HEK293T (cell line): ENCODE measurements around the gene PRPF40B.
"Not testable (repeated sequence)": the region's sequence is repeated elsewhere in the genome, so short reads cannot be mapped to it uniquely, and the experiment has no call there.

ENCODE experiments used
- CTCF ChIA-PET: fragments of 350-600 bp; formaldehyde crosslinking; extraction: SDS; loops from one replicate; lab custom pipeline; 2021; ENCODE audit warnings: antibody characterized with exemption, inconsistent platforms; lab: Yijun Ruan, JAX
- POLR2A ChIA-PET: fragments of 350-600 bp; formaldehyde crosslinking; extraction: SDS; loops from one replicate; lab custom pipeline; 2020; ENCODE audit warnings: antibody characterized with exemption, inconsistent platforms; lab: Yijun Ruan, JAX
- DNase-seq: peaks from one replicate; pipeline ENCODE4 v3.0.0; 2012; ENCODE audit warnings: mixed read lengths; ENCODE audit errors: extremely low spot score
- ARNT ChIP-seq: fragments of 450-650 bp; IDR thresholded peaks from 2 replicates; pipeline ENCODE4 v1.6.1; 2017; ENCODE audit warnings: mild to moderate bottlenecking
- BHLHE40 ChIP-seq: fragments of 450-650 bp; IDR thresholded peaks from 2 replicates; pipeline ENCODE4 v1.6.1; 2016; ENCODE audit warnings: mild to moderate bottlenecking, moderate library complexity, borderline replicate concordance
- CTBP1 ChIP-seq: fragments of 450-650 bp; IDR thresholded peaks from 2 replicates; pipeline ENCODE4 v1.6.1; 2016; ENCODE audit warnings: borderline replicate concordance
- ELF4 ChIP-seq: fragments of 450-650 bp; IDR thresholded peaks from 2 replicates; pipeline ENCODE4 v1.6.1; 2017; ENCODE audit warnings: antibody characterized with exemption
- FOXA1 ChIP-seq: fragments of 450-650 bp; IDR thresholded peaks from 2 replicates; pipeline ENCODE4 v1.6.1; 2016; ENCODE audit warnings: mild to moderate bottlenecking
- FOXK2 ChIP-seq: fragments of 450-650 bp; IDR thresholded peaks from 2 replicates; pipeline ENCODE4 v1.6.1; 2016; ENCODE audit warnings: mild to moderate bottlenecking
- FOXM1 ChIP-seq: fragments of 450-650 bp; IDR thresholded peaks from 2 replicates; pipeline ENCODE4 v1.6.1; 2017; ENCODE audit warnings: mild to moderate bottlenecking, borderline replicate concordance
- HDGF ChIP-seq: fragments of 450-650 bp; IDR thresholded peaks from 2 replicates; pipeline ENCODE4 v1.6.1; 2017; ENCODE audit warnings: antibody characterized with exemption, borderline replicate concordance
- L3MBTL2 ChIP-seq: fragments of 450-650 bp; conservative IDR thresholded peaks from 2 replicates; pipeline ENCODE4 v1.6.1; 2016; ENCODE audit warnings: mild to moderate bottlenecking
- LEF1 ChIP-seq: fragments of 450-650 bp; IDR thresholded peaks from 2 replicates; pipeline ENCODE4 v1.6.1; 2017; ENCODE audit warnings: mild to moderate bottlenecking, borderline replicate concordance
- NFRKB ChIP-seq: fragments of 450-650 bp; IDR thresholded peaks from 2 replicates; pipeline ENCODE4 v1.6.1; 2016; ENCODE audit warnings: mild to moderate bottlenecking, moderate library complexity
- SP1 ChIP-seq: fragments of 450-650 bp; IDR thresholded peaks from 2 replicates; pipeline ENCODE4 v1.6.1; 2017
- SUZ12 ChIP-seq: fragments of 450-650 bp; IDR thresholded peaks from 2 replicates; pipeline ENCODE4 v1.6.1; 2016; ENCODE audit warnings: mild to moderate bottlenecking
- TARDBP ChIP-seq: fragments of 450-650 bp; IDR thresholded peaks from 2 replicates; pipeline ENCODE4 v1.6.1; 2016
- ZNF384 ChIP-seq: fragments of 450-650 bp; IDR thresholded peaks from 2 replicates; pipeline ENCODE4 v1.6.1; 2016
- TF ChIP-seq, protein P1 (sequence below): fragments of 450-650 bp; IDR thresholded peaks from 2 replicates; pipeline ENCODE4 v1.6.1; 2016

PRPF40B gene

DNA sequence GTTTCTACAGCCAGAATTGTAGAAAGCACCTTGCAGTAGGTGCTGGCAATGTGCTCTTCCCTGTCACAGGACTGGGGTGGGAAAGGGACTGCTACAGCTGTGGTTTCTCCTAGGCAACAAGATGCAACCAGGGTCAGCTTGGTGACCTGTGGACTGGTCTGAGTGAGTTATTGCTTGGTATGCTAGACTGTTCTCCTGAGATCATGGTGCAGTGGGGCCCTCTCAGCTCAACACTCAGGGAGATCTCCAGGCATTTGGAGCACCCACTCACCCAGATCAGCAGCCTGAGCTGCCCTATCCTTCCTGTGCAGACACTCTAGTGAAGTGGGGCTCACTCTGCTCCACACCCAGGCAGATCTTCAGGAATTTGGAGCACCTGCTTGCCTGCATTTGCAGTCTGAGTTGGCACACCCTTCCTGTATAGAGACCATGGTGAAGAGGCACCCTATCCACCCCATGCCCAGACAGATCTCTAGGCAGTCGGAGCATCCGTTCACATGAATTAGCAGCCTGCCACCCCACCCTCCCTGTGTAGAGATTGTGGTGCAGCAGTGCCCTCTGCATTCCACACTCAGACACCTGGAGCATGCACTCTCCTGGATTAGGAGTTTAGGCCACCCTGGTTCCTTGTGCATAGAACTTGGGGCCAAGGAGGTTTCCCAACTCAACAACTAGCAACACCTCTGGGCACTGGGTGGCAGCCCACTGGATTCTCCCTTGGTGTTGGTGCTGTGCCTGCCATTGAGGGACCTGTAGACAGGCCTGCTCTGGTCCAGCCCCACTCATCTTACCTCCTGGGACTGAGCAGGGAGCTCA lies 14.1 kb upstream of the PRPF40B start:
- POLR2A ChIA-PET = no interaction called here
- CTCF ChIA-PET = no interaction called here
- no peak for DNase-seq
- TF ChIP-seq FOXK2 = no peak

DNA sequence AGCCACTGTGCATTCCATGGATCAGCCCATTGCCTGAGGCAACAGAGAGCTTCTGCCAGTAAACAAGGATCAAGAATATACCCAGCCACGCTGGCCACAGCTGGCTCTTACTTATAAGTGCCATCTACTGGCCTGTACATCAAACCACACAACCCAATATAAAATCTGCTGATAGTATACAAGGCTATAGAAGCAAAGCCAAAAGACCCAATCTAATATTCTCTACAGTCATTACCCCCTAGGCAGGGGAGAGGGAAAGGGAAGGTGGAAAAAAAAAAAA lies 13.5 kb upstream of the PRPF40B start:
- ChIA-PET POLR2A (no interaction called here), CTCF (no interaction called here)
- no peak for DNase-seq
- TF ChIP-seq CTBP1 (no peak), BHLHE40 (no peak), NFRKB (no peak), ARNT (no peak), HDGF (no peak), TARDBP (no peak), FOXM1 (no peak), SUZ12 (no peak), ELF4 (no peak), FOXK2 (no peak), LEF1 (no peak), ZNF384 (no peak), L3MBTL2 (no peak), SP1 (no peak), FOXA1 (no peak)
- TF ChIP-seq, protein P1, sequence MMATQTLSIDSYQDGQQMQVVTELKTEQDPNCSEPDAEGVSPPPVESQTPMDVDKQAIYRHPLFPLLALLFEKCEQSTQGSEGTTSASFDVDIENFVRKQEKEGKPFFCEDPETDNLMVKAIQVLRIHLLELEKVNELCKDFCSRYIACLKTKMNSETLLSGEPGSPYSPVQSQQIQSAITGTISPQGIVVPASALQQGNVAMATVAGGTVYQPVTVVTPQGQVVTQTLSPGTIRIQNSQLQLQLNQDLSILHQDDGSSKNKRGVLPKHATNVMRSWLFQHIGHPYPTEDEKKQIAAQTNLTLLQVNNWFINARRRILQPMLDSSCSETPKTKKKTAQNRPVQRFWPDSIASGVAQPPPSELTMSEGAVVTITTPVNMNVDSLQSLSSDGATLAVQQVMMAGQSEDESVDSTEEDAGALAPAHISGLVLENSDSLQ = no peak

DNA sequence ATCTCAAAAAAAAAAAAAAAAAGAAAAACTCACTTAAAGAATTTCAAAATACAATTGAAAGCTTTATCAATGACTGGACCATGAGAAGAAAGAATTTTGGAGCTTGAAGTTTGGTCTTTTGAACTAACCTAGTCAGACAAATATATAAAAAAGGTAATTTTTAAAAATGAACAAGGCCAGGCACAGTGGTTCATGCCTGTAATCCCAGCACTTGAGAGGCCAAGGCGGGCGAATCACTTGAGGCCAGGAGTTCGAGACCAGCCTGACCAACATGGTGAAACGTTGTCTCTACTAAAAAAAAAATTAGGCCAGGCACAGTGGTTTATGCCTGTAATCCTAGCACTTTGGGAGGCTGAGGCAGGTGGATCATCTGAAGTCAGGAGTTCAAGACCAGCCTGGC lies 12.6 kb upstream of the PRPF40B start:
- POLR2A ChIA-PET = not testable (repeated sequence)

DNA sequence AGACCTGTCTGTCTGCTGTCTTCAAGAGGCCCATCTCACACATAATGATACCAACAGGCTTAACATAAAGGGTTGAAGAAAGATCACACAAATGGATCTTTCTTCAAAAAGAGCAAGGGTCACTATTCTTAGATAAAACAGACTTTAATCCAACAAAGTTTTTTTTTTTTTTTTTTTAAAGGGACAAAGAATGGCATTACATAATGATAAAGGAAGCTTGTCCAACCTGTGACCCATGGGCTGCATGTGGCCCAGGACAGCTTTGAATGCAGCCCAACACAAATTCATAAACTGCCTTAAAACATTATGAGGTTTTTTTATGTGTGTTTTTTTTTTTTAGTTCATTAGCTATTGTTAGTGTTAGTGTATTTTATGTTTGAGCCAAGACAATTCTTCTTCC lies 11.2 kb upstream of the PRPF40B start:
- POLR2A ChIA-PET = no interaction called here

More for the DNA sequence above, 12.6 kb upstream of the PRPF40B start:
- not testable (repeated sequence) for DNase-seq
- CTCF ChIA-PET = interaction anchor here (1.4 kb wide), 1 partner anchor 252 kb away, joined by 6 read pairs; no protein-coding TSS in a partner anchor

DNA sequence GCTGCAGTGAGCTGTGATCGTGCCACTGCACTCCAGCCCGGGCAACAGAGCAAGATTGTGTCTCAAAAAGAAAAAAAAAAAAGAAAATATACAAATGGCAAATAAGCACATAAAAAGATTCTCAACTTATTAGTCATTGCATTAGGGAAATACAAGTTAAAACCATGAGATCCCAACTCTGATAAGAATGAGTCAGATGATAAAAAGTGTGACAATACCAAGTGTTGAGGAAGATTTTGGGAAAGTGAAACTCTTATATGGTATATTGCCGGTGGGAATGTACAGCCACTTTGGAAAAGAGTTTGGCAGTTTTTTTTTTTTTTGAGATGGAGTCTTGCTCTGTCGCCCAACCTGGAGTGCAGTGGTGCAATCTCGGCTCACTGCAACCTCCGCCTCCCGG lies 7.6 kb upstream of the PRPF40B start:
- TF ChIP-seq LEF1 (no peak), SP1 (no peak), SUZ12 (no peak), BHLHE40 (no peak), ZNF384 (no peak), L3MBTL2 (no peak)
- TF ChIP-seq, protein P1 = no peak
- no peak for DNase-seq
- POLR2A ChIA-PET = no interaction called here
- CTCF ChIA-PET = interaction anchor here (0.7 kb wide), 1 partner anchor 8 kb away, joined by 3 read pairs; no protein-coding TSS in a partner anchor

More for the DNA sequence above, 11.2 kb upstream of the PRPF40B start:
- no peak for DNase-seq
- CTCF ChIA-PET = interaction anchor here (0.7 to 0.8 kb wide), 2 partner anchors 8 to 315 kb away, joined by 4 to 13 read pairs; no protein-coding TSS in a partner anchor
- TF ChIP-seq ELF4 (no peak), FOXA1 (no peak), SP1 (no peak), FOXM1 (no peak), BHLHE40 (no peak), NFRKB (no peak), LEF1 (no peak), ARNT (no peak), HDGF (no peak)
- TF ChIP-seq, protein P1 = no peak

DNA sequence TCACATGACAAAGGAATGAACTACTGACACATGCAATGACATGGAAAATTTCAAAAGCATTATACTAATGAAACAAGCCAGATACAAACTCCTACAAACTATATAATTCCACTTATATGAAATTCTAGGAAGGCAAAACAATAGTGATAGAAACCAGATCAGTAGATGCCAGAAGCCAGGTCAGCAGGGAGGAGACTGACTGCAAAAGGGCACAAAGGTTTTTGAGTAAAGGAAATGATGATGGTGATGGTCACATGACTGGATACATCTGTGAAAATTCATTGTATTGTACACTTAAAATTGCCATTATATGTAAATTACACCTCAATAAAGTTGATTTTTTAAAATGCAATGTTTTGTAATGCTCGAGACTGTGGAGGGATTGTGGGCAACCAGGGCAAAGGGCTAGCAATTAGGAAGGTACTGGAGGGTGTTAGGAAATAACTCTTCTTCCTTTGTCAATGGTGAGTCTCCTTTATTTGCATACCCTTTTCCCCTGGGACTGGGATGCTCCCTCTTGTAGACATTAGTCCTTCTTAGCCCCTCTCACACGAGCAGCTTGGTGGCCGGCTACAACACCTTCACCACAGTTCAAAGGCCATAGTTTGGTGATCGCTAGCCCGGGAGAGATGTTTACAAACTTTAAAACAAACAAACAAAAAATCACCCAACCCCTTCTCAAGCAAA lies 6.7 kb upstream of the PRPF40B start:
- TF ChIP-seq SP1 = no peak
- no peak for TF ChIP-seq FOXA1
- no peak for TF ChIP-seq FOXM1
- no peak for TF ChIP-seq LEF1
- TF ChIP-seq SUZ12 = no peak
- no peak for TF ChIP-seq ARNT
- no peak for TF ChIP-seq BHLHE40
- TF ChIP-seq NFRKB = no peak
- TF ChIP-seq L3MBTL2 = no peak
- TF ChIP-seq, protein P1 = no peak
- TF ChIP-seq HDGF = no peak
- ChIA-PET CTCF (no interaction called here), POLR2A (interaction anchor here (1.2 kb wide), 1 partner anchor 125 kb away, joined by 3 read pairs; the partner anchor contains the start of gene TMBIM6)
- no peak for DNase-seq
